H1 (cell line): ENCODE results near the gene PRSS21. TPM values are rescaled to one million over a fixed set of nuclear protein-coding genes. Genes with fewer than 3 reads are reported as not detected.

Experiments
- CTCF ChIA-PET: fragments of 300-600 bp; sonication (Branson Sonifier 250); formaldehyde crosslinking; loops from one replicate; lab custom pipeline; 2021; ENCODE audit not compliant: partially characterized antibody; lab: Charles Lee
- POLR2A ChIA-PET: fragments of 300-600 bp; sonication (Branson Sonifier 250); formaldehyde crosslinking; loops from one replicate; lab custom pipeline; 2021; ENCODE audit warnings: inconsistent platforms; ENCODE audit not compliant: partially characterized antibody; lab: Charles Lee
- DNase-seq, 2 experiments: peaks; one replicate each; pipeline versions ENCODE4 v3.0.0 to v3.0.0-alpha.2; 2010 to 2022; ENCODE audit warnings: low spot score in 2 of 2, low read depth in 1 of 2, mixed read lengths in 1 of 2
- FAIRE-seq: peaks from 2 replicates; lab custom pipeline; 2011; peaks lifted over from hg19 to GRCh38; lab: Jason Lieb, UNC
- H2AFZ ChIP-seq: 2 replicates; pipeline ENCODE4 v1.8.1; 2012; ENCODE audit warnings: low read length, inconsistent platforms
- H2AK5ac ChIP-seq: 2 replicates; pipeline ENCODE4 v1.6.1; 2013; ENCODE audit warnings: low read depth, low read length
- H2BK120ac ChIP-seq: replicated peaks from 2 replicates; pipeline ENCODE3; 2013; ENCODE audit warnings: low read depth, low read length, inconsistent platforms
- H2BK12ac ChIP-seq: 2 replicates; pipeline ENCODE4 v1.6.1; 2013; ENCODE audit warnings: low read depth, low read length
- H2BK15ac ChIP-seq: 2 replicates; pipeline ENCODE4 v1.6.1; 2013; ENCODE audit warnings: low read length
- H2BK20ac ChIP-seq: 2 replicates; pipeline ENCODE4 v1.6.1; 2013; ENCODE audit warnings: low read length
- H2BK5ac ChIP-seq: 2 replicates; pipeline ENCODE4 v1.6.1; 2013; ENCODE audit warnings: low read depth, low read length
- H3K14ac ChIP-seq: 2 replicates; pipeline ENCODE4 v1.6.1; 2013; ENCODE audit warnings: inconsistent platforms; ENCODE audit not compliant: insufficient read length
- H3K18ac ChIP-seq: 2 replicates; pipeline ENCODE4 v1.6.1; 2013; ENCODE audit warnings: low read length; ENCODE audit errors: extremely low read depth
- H3K23ac ChIP-seq: 2 replicates; pipeline ENCODE4 v1.6.1; 2013; ENCODE audit warnings: inconsistent platforms; ENCODE audit not compliant: insufficient read length
- H3K23me2 ChIP-seq: 2 replicates; pipeline ENCODE4 v1.6.1; 2013; ENCODE audit warnings: low read depth, low read length
- H3K27ac ChIP-seq: 2 replicates; pipeline ENCODE4 v1.6.1; 2011; ENCODE audit warnings: low read depth, low read length, inconsistent platforms
- H3K27me3 ChIP-seq, 4 experiments: replicated peaks in 1 of 4; 1 replicate in 1 of 4; 2 replicates in 3 of 4; pipeline versions ENCODE4 v1.6.1 to v1.8.1; 2011 to 2013; ENCODE audit warnings: low read length in 3 of 4, mild to moderate bottlenecking in 3 of 4, inconsistent platforms in 2 of 4, mixed read lengths in 2 of 4, moderate library complexity in 1 of 4; ENCODE audit not compliant: control insufficient read depth in 3 of 4, insufficient read depth in 3 of 4; ENCODE audit errors: extremely low read depth in 1 of 4
- H3K36me3 ChIP-seq, 4 experiments: 2 replicates each; pipeline versions ENCODE4 v1.6.1 to v1.8.1; 2011 to 2013; ENCODE audit warnings: mild to moderate bottlenecking in 4 of 4, low read length in 3 of 4, moderate library complexity in 2 of 4, control low read depth in 1 of 4, inconsistent platforms in 1 of 4; ENCODE audit not compliant: insufficient read depth in 4 of 4, control insufficient read depth in 2 of 4
- H3K4ac ChIP-seq: replicated peaks from 2 replicates; pipeline ENCODE3; 2013; ENCODE audit warnings: low read length, low read depth, mixed read lengths, inconsistent platforms; ENCODE audit not compliant: insufficient read length
- H3K4me1 ChIP-seq, 4 experiments: replicated peaks in 1 of 4; 1 replicate in 1 of 4; 2 replicates in 3 of 4; pipeline versions ENCODE4 v1.6.1 to v1.8.1; 2011 to 2013; ENCODE audit warnings: low read length in 3 of 4, inconsistent platforms in 2 of 4, mixed read lengths in 1 of 4; ENCODE audit not compliant: insufficient read depth in 4 of 4, control insufficient read depth in 3 of 4
- H3K4me2 ChIP-seq, 2 experiments: 2 replicates each; pipeline versions ENCODE4 v1.6.1 to v1.8.1; 2011 to 2013; ENCODE audit warnings: low read depth in 2 of 2, low read length in 2 of 2, control low read depth in 1 of 2, inconsistent platforms in 1 of 2, mild to moderate bottlenecking in 1 of 2; ENCODE audit not compliant: insufficient read depth in 1 of 2
- H3K4me3 ChIP-seq, 4 experiments: fragments of 200-600, 300-600 bp in 1 of 4; sonication (generic), shearing (Covaris generic), sonication (Bioruptor Twin) in 1 of 4; 2 replicates each; pipeline versions ENCODE4 v1.5.1 to v1.8.1; 2011 to 2016; ENCODE audit warnings: low read length in 4 of 4, low read depth in 3 of 4, control low read depth in 2 of 4, inconsistent platforms in 2 of 4, mild to moderate bottlenecking in 2 of 4, mixed read lengths in 1 of 4, moderate library complexity in 1 of 4; ENCODE audit not compliant: insufficient read depth in 2 of 4; ENCODE audit errors: extremely low read depth in 1 of 4
- H3K56ac ChIP-seq: replicated peaks from 2 replicates; pipeline ENCODE3; 2013; ENCODE audit warnings: low read depth, mild to moderate bottlenecking, mixed read lengths, low read length, inconsistent platforms; ENCODE audit not compliant: insufficient read length
- H3K79me1 ChIP-seq: 2 replicates; pipeline ENCODE4 v1.6.1; 2013; ENCODE audit warnings: low read depth, low read length, control low read depth
- H3K79me2 ChIP-seq, 2 experiments: 2 replicates each; pipeline versions ENCODE4 v1.6.1 to v1.8.1; 2012 to 2013; ENCODE audit warnings: low read length in 2 of 2, mild to moderate bottlenecking in 2 of 2, inconsistent platforms in 1 of 2; ENCODE audit not compliant: insufficient read depth in 2 of 2, control insufficient read depth in 1 of 2
- H3K9ac ChIP-seq, 4 experiments: replicated peaks in 1 of 4; 1 replicate in 1 of 4; 2 replicates in 3 of 4; pipeline versions ENCODE4 v1.6.1 to v1.8.1; 2011 to 2013; ENCODE audit warnings: low read depth in 3 of 4, low read length in 3 of 4, control low read depth in 2 of 4, mild to moderate bottlenecking in 2 of 4, moderate library complexity in 2 of 4, inconsistent platforms in 1 of 4; ENCODE audit errors: extremely low read depth in 1 of 4
- H3K9me3 ChIP-seq, 2 experiments: 2 replicates each; pipeline versions ENCODE4 v1.6.1 to v1.8.1; 2012 to 2013; ENCODE audit warnings: mild to moderate bottlenecking in 2 of 2, moderate library complexity in 2 of 2, control low read depth in 1 of 2, inconsistent platforms in 1 of 2, low read depth in 1 of 2, low read length in 1 of 2, mixed read lengths in 1 of 2; ENCODE audit not compliant: insufficient read depth in 2 of 2
- H4K20me1 ChIP-seq, 2 experiments: replicated peaks in 1 of 2; 2 replicates each; pipeline versions ENCODE3 to v1.8.1; 2011 to 2013; ENCODE audit warnings: inconsistent platforms in 2 of 2, low read length in 2 of 2, mild to moderate bottlenecking in 1 of 2; ENCODE audit not compliant: insufficient read depth in 2 of 2, control insufficient read depth in 1 of 2
- H4K5ac ChIP-seq: 2 replicates; pipeline ENCODE4 v1.6.1; 2013; ENCODE audit warnings: low read length, low read depth, mixed read lengths, inconsistent platforms; ENCODE audit not compliant: insufficient read length
- H4K8ac ChIP-seq: 2 replicates; pipeline ENCODE4 v1.8.0; 2013; ENCODE audit warnings: mild to moderate bottlenecking, moderate library complexity, low read length, inconsistent platforms; ENCODE audit not compliant: insufficient read depth; ENCODE audit errors: extremely low read depth
- H4K91ac ChIP-seq: replicated peaks from 2 replicates; pipeline ENCODE3; 2013; ENCODE audit warnings: low read length, mixed read lengths, inconsistent platforms; ENCODE audit not compliant: insufficient read length
- ASH2L ChIP-seq: fragments of 200-600, 300-600 bp; sonication (generic); IDR thresholded peaks from one replicate; pipeline ENCODE4 v1.7.1; 2017; ENCODE audit warnings: low read length
- BRCA1 ChIP-seq: IDR thresholded peaks from 2 replicates; pipeline ENCODE4 v1.6.1; 2012; ENCODE audit warnings: low read depth, low read length, improper control_type of control experiment
- CBX5 ChIP-seq: fragments of 300-800, 300-1000 bp; sonication (generic); IDR thresholded peaks from 2 replicates; pipeline ENCODE4 v1.7.1; 2016; ENCODE audit warnings: antibody characterized with exemption, low read length, low read depth
- CHD1 ChIP-seq: IDR thresholded peaks from 2 replicates; pipeline ENCODE4 v1.6.1; 2012; ENCODE audit warnings: low read depth, low read length, improper control_type of control experiment
- EP300 ChIP-seq, 2 experiments: IDR thresholded peaks; 1 replicate in 1 of 2; 2 replicates in 1 of 2; pipeline ENCODE4 v1.6.1; 2011 to 2012; ENCODE audit warnings: low read depth in 2 of 2, low read length in 2 of 2, mild to moderate bottlenecking in 2 of 2, borderline replicate concordance in 1 of 2, inconsistent platforms in 1 of 2, moderate library complexity in 1 of 2
- KDM4A ChIP-seq: IDR thresholded peaks from one replicate; pipeline ENCODE4 v1.7.1; 2012; ENCODE audit warnings: low read depth, mild to moderate bottlenecking, moderate library complexity, low read length, inconsistent platforms; ENCODE audit not compliant: severe bottlenecking
- MAX ChIP-seq: IDR thresholded peaks from 2 replicates; pipeline ENCODE4 v1.6.1; 2012; ENCODE audit warnings: inconsistent platforms
- POLR2A ChIP-seq, 2 experiments: IDR thresholded peaks; 1 replicate in 1 of 2; 2 replicates in 1 of 2; pipeline ENCODE4 v1.6.1; 2011; ENCODE audit warnings: low read depth in 2 of 2, low read length in 2 of 2, mild to moderate bottlenecking in 2 of 2; ENCODE audit errors: control extremely low read depth in 1 of 2
- POLR2AphosphoS5 ChIP-seq: IDR thresholded peaks from 2 replicates; pipeline ENCODE4 v1.6.1; 2011; ENCODE audit warnings: low read depth, low read length
- SIRT6 ChIP-seq: IDR thresholded peaks from one replicate; pipeline ENCODE4 v1.7.1; 2012; ENCODE audit warnings: low read length, inconsistent platforms
- SUZ12 ChIP-seq: fragments of 200-600 bp; sonication (generic); IDR thresholded peaks from 2 replicates; pipeline ENCODE4 v1.6.1; 2012; ENCODE audit warnings: mild to moderate bottlenecking, inconsistent platforms, low read length, moderate library complexity, mixed read lengths
- USF2 ChIP-seq: IDR thresholded peaks from 2 replicates; pipeline ENCODE4 v1.6.1; 2011; ENCODE audit warnings: low read length, improper control_type of control experiment
- WGBS, 2 experiments: shearing (Covaris generic) in 1 of 2; methylation state at CpG; one replicate each; pipeline versions ENCODE4 v1.1.6 to v1.1.7; 2013 to 2015; ENCODE audit warnings: low lambda C conversion rate in 2 of 2, mixed read lengths in 2 of 2, inconsistent platforms in 1 of 2, low coverage in 1 of 2, missing lambda C conversion rate in 1 of 2; ENCODE audit not compliant: insufficient replicate concordance in 2 of 2, insufficient coverage in 1 of 2, insufficient read length in 1 of 2; ENCODE audit errors: extremely low coverage in 1 of 2, missing lambda C conversion rate in 1 of 2; 5-methylcytosine and 5-hydroxymethylcytosine counted together
- polyA plus RNA-seq, 7 experiments: library from polyadenylated mRNA; depleted of rRNA in 3 of 7; stranded (reverse) in 5 of 7; unstranded in 2 of 7; fragments of >200 nt in 5 of 7; fragments of 200-250 nt in 2 of 7; gene quantifications; 1 replicate in 5 of 7; 2 replicates in 1 of 7; 4 replicates in 1 of 7; pipeline versions ENCODE4 v1.2.1 to v1.2.3, GENCODE V29; 2011 to 2013; ENCODE audit warnings: missing spikeins in 2 of 7, mixed read lengths in 2 of 7
- total RNA-seq: library from RNA; stranded (reverse); fragmentation: NEBNext Ultra II Directional; extraction: Animal tissue kit (Norgen Biotek cat#: 25700); gene quantifications from 2 replicates; pipeline ENCODE4 v1.2.1, GENCODE V29; 2021
- TF ChIP-seq, protein P1 (sequence below): IDR thresholded peaks from 2 replicates; pipeline ENCODE4 v1.6.1; 2011; ENCODE audit warnings: low read depth, mild to moderate bottlenecking, low read length; ENCODE audit not compliant: insufficient read depth

The PRSS21 gene
- total and polyA plus RNA-seq, 2 of the 8 experiments (the other 6 are each of a cell fraction or from before 2014, with no cell fraction given) = 0.76 to 1.0 TPM

DNA sequence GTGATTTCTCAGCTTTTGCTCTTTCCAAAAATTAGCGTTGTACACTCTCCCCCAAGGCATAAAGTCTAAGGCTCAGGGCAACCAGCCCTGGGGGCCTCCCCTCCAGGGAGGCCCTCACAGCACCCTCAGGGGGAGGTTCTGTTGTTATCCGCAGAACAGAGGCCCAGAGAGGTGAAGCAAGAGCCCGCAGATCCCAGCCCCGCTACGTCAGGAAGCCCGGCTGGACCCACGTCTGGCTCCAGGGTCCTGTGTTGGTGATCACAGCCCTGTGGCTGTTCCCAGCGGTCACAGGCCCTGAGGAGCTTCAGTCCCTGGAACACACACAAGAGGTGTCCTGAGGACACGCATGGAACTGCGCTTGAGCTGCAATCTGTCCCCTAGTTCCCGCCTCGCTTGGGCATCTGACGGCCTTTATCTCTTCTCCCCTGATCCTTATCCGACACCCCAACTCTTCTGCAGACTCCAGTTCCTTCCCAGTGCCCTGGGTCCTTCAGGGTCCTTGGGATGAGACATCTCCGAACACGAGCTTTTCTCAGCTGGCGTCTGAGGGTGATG is 11.9 kb downstream of the PRSS21 start:
- Histone ChIP-seq H3K79me2 (no peaks in the 10 kb centered on the region), H3K14ac (no peak overlapping the region), H3K23me2 (no peaks in the 10 kb centered on the region), H2BK12ac (no peak overlapping the region), H4K91ac (no peak overlapping the region), H3K4me1 (no peaks in the 10 kb centered on the region), H3K56ac (no peak overlapping the region), H4K5ac (no peak overlapping the region), H2AFZ (no peak overlapping the region), H3K79me1 (no peaks in the 10 kb centered on the region), H2BK15ac (no peak overlapping the region), H3K9ac (no peak overlapping the region), H4K20me1 (no peaks in the 10 kb centered on the region), H2AK5ac (no peak overlapping the region), H4K8ac (no peak overlapping the region), H2BK20ac (no peak overlapping the region), H3K4me3 (no peak overlapping the region), H3K4me2 (no peak overlapping the region), H3K9me3 (no peaks in the 10 kb centered on the region), H2BK120ac (no peak overlapping the region), H2BK5ac (no peak overlapping the region), H3K4ac (no peak overlapping the region), H3K36me3 (no peaks in the 10 kb centered on the region), H3K27ac (no peak overlapping the region), H3K23ac (no peak overlapping the region), H3K27me3 (no peaks in the 10 kb centered on the region), H3K18ac (no peak overlapping the region)
- TF ChIP-seq POLR2AphosphoS5 (no peak), CBX5 (no peak), KDM4A (no peak), EP300 (IDR thresholded peaks at IDR 0.05; ENCODE audit: borderline replicate concordance in 1 of 2, low read depth in 2 of 2, low read length in 2 of 2) (no peak), USF2 (no peak), POLR2A (IDR thresholded peaks at IDR 0.05; ENCODE audit: control extremely low read depth in 1 of 2, low read depth in 2 of 2, low read length in 2 of 2) (no peak), SIRT6 (no peak), BRCA1 (no peak), CHD1 (no peak), SUZ12 (no peak), ASH2L (no peak), MAX (no peak)
- TF ChIP-seq, protein P1, sequence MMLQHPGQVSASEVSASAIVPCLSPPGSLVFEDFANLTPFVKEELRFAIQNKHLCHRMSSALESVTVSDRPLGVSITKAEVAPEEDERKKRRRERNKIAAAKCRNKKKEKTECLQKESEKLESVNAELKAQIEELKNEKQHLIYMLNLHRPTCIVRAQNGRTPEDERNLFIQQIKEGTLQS = no peak
- CTCF ChIA-PET = interaction anchor here (1.8 to 3.3 kb wide), 2 partner anchors 10 to 25 kb away, joined by 7 to 14 read pairs; no protein-coding TSS in a partner anchor
- FAIRE-seq (no peak), DNase-seq (no peak)
- POLR2A ChIA-PET = no interaction called here
- 91% methylated on average over 17 of the region's 17 CpGs; no CpG with 5 or more reads in 1 of the 2 experiments for WGBS, 2 experiments
